HG03039 (cell line): ENCODE results near the gene IGFN1.

ENCODE experiments used
- ATAC-seq: cut with Tn5 transposase; IDR thresholded peaks from one replicate; pipeline ENCODE4 v1.9.1; 2021; ENCODE audit warnings: mild to moderate bottlenecking, moderate library complexity; ENCODE audit not compliant: unreplicated experiment

Gene IGFN1

GRCh38 chr1:201261771-201262547 lies 71.3 kb downstream of the IGFN1 start:
- ATAC-seq: no peak

DNA sequence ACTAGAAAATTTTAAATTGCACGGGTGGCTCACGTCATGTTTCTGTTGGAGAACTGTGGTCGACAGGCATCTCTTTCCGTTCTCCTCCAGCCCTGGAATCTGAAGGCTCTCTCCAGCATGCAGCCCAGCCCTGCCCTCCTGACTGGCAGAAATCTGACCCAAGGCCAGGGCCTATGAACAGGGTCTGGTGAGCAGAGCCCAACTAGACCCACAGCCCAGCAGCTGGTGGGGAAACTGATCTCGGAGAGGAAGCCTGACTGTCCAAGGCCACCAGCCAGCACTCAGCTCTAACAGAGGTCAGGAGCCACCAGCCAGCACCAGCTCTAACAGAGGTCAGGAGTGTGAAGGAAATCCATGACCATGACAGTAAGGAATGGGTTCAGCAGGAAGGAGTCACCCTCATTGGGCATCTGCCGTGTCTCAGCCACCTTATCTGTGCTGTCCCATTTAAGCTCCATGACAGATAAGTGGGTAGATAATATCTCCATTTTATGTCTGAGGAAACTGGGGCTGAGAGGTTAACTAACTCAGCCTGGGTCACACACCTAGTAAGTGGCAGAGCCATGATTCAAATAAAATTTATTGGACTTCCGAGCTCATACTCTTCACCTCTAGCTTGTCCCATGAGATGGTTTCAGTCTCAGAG lies 72.5 kb downstream of the IGFN1 start:
- no peak for ATAC-seq

DNA sequence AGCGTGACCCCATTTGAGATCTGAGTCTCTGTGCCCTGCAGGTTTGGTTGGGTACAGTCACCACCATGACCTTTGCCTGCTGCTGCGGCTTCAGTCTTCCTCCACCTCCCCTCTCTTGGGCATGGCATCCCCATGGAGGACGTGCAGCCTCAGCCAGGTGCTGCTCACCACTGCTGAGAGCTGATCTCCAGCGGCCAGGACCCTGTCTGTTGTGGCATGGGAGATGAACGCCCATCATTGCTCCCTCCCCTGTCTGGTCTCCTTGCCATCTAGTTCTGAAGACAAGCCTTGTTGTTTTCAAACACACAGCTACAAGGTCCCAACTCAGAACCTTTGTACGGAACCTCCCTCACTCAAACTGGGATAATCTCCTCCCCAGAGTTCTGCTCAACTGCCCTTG lies 73.4 kb downstream of the IGFN1 start:
- no peak for ATAC-seq

DNA sequence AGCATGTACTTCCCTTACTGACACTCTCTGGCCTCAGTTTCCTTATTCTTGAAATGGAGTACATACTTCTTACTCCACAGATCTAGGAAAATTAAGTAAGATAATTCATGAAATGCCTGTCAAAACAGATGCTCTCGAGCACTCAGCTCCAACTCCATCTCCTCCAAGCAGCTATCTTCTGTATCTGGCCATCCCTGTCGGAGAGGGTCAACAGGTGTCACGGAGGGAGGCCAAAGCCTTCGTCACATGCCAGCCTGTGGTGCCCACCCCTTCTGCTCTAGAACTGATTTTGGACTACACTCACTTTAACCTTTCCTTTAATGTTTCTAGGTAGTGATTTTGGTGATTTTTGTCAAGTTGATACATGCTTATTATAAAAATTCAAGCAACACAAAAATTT lies 73.9 kb downstream of the IGFN1 start:
- ATAC-seq: no peak

GRCh38 chr1:201265756-201266155 lies 75.1 kb downstream of the IGFN1 start:
- ATAC-seq: no peak

- ATAC-seq: no peak
Observed at GRCh38 chr1:201266276-201266675, 75.7 kb downstream of the IGFN1 start.

- no peak for ATAC-seq
Observed at GRCh38 chr1:201266774-201267173, 76.2 kb downstream of the IGFN1 start.

DNA sequence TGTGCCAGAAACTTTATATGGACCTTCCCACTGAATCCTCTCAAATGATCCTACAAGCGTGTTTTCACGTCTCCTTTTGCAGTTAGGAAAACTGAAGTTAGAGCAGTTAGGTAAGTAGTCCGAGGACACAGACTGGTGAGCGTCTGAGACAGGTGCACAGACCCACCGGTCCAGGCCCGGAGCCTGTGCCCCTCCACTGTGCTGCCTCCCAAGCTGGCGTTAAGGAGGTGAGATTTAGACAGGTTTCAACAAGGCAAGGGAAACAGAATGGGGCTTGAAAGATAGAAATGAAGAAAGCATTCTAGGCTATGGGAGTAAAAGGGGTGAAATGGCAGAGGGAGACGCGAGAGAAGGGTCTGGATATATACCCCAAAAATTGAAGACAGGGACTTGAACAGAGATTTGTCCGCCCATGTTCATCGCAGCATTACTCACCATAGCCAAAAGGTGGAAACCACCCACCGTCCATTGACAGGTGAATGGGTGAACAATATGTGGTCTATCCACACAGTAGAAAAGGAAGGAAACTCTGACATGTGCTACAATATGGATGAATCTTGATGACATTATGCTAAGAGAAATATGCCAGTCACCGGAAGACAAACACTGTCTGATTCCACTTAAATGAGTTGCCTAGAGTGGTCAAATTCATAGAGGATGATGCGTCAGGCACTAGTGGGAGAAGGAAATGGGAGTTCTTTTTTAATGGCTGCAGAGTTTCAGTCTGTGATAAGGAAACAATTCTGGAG lies 77.0 kb downstream of the IGFN1 start:
- no peak for ATAC-seq

DNA sequence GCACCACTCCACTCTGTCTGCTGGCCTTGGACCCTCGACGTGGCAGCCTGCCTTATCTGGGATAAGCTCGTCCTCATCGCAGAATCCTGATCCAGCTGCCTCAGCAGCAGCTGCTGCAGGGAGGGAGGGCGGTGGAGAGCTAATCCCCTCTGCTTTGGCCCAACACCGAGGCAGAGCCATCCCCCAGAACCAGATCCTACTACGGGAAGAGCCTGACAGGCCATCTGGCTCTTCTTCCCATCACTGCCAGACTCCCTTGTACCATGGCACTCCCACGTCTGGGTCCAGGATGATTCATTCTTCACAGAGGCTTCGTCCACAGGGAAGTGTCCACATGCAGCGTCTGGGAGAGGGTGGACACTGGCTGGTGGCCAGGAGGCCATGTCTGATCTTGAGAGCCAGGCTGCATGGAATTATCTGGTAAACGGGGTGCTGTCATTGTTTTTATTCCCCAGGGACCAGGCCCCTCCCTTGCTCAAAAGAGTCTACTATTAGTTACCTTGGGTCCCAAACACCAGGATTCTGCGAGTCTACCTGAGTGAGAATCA lies 78.1 kb downstream of the IGFN1 start:
- no peak for ATAC-seq

DNA sequence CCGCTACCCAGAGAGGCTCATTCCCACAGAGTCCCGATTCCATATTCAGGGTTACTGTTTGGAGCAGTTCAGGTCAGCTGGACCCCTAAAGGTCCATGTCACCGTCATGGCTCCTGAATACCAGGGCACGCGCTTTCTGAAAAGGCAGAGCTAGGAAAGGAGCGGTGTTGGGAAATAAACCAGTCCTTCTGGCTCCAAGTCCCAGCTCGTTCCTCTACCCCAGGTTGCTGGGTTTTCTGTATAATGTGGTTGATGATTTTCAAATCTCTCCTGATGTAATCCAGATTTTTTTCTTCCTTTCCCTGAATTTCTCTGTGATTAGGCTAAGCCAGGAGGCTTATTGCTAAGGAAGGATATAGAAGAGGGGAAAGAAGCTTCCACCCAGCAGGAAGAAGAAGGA lies 78.7 kb downstream of the IGFN1 start:
- no peak for ATAC-seq

DNA sequence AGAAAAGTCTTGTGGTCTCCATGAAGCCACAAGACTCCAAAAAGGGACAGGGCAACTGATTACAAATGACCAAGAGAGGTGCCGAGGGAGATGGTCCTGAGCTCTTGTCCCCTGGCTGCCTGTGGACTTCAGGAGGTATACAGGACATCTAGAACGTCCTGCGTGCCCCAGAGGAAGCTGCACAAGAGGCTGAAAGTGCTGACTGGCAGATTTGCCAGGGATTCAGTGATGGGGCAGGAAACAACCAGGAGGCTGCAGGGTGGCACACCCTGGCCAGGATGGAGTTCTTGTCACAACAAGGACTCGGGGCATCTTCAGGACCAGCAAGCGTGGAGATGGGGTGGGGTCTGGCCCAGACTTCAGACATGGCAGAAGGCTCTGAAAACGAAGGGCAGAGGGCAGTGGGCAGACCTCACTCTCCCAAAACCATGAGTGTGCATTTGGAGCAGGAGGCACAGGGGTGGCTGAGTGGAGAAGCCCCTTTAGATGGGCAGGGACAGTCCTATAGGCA lies 79.3 kb downstream of the IGFN1 start:
- no peak for ATAC-seq

- ATAC-seq: no peak
Observed at GRCh38 chr1:201270616-201271390, 80.2 kb downstream of the IGFN1 start.

DNA sequence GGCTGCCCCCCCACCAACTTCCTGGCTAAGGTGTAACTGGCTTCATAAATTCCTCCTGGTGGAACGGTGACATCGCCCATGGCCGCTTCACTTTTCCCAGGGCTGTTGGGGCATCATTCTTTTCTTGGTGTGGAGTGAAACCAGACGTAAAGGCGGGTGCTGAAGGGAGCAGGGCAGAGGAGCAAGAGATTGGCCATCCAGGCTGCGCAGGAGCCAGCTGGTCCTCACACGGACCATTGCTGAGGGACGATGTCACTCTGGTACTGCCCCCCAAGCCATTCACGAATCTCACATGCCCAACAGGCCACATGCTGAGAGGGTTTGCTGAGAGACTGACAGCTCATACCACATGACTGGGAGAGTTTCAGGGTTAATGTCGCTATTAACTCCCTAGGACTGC lies 82.2 kb downstream of the IGFN1 start:
- no peak for ATAC-seq

DNA sequence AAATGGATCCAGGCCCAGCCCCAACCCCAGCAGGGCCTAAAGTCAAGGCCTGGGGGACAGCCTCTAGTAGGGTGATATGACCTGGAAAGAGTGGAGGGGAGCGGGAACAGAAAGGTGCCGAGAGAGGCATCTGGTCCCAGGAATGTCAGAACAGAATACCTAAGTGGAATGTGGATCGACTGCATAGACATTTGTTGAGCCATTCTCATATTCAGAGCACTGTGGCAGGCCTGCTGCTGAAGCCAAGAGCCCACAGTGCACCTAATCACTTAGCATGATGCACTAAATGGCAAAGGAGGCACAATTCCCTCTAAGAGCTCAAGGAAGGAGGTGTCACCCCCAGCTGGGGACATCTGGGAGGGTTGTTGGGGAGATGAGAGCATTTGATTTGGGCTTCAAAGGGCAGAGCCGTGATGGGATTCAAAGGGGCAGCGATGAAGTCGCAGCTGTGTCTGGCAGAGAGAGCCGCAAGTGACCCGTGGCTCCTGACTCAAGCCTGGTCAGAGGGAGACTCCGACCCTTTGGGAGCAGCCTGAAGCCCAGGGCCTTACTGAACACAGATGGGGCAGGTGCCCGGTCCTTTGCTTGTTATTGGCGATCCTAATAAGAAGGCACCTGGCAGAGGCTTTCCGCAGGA lies 84.1 kb downstream of the IGFN1 start:
- ATAC-seq: no peak

- no peak for ATAC-seq
Observed at GRCh38 chr1:201275253-201275666, 84.6 kb downstream of the IGFN1 start.

GRCh38 chr1:201276891-201277290 lies 86.3 kb downstream of the IGFN1 start:
- ATAC-seq: no peak

GRCh38 chr1:201277441-201277840 lies 86.8 kb downstream of the IGFN1 start:
- ATAC-seq: no peak
